Measurements from ENCODE around the gene KRT15. TPM values are rescaled to one million over a fixed set of nuclear protein-coding genes. Genes with fewer than 3 reads are reported as not detected.

KRT15 gene
- polyA plus RNA-seq, 1 donor = 0.79 TPM

Other genes with a start within 250 kb of the KRT15 start
- not detected for gene KRTAP9-7, start 243.2 kb downstream of the KRT15 start, polyA plus RNA-seq
- not detected for gene KRTAP29-1, start 216.0 kb downstream of the KRT15 start, polyA plus RNA-seq
- gene KRTAP16-1, start 209.6 kb downstream of the KRT15 start, polyA plus RNA-seq = not detected
- 0.07 TPM for gene KRTAP17-1, start 203.2 kb downstream of the KRT15 start, polyA plus RNA-seq
- gene KRT33A, start 168.1 kb downstream of the KRT15 start, polyA plus RNA-seq = not detected
- not detected for gene KRT33B, start 149.1 kb downstream of the KRT15 start, polyA plus RNA-seq
- gene KRT34, start 136.6 kb downstream of the KRT15 start, polyA plus RNA-seq = not detected
- not detected for gene KRT31, start 121.3 kb downstream of the KRT15 start, polyA plus RNA-seq
- gene KRT37, start 94.3 kb downstream of the KRT15 start, polyA plus RNA-seq = not detected
- not detected for gene KRT38, start 77.9 kb downstream of the KRT15 start, polyA plus RNA-seq
- gene KRT32, start 51.5 kb downstream of the KRT15 start, polyA plus RNA-seq = not detected
- not detected for gene KRT35, start 37.7 kb downstream of the KRT15 start, polyA plus RNA-seq
- gene KRT36, start 29.0 kb downstream of the KRT15 start, polyA plus RNA-seq = 0.03 TPM
- 0.94 TPM for gene KRT13, start 13.3 kb downstream of the KRT15 start, polyA plus RNA-seq
- gene KRT19, start 9.4 kb upstream of the KRT15 start, polyA plus RNA-seq = 81.9 TPM
- gene KRT9, start 53.2 kb upstream of the KRT15 start, polyA plus RNA-seq = not detected
- 0.07 TPM for gene KRT14, start 68.0 kb upstream of the KRT15 start, polyA plus RNA-seq
- not detected for gene KRT16, start 93.9 kb upstream of the KRT15 start, polyA plus RNA-seq
- 1.1 TPM for gene KRT17, start 105.7 kb upstream of the KRT15 start, polyA plus RNA-seq
- gene EIF1, start 170.0 kb upstream of the KRT15 start, polyA plus RNA-seq = 791 TPM
- 0.28 TPM for gene GAST, start 193.4 kb upstream of the KRT15 start, polyA plus RNA-seq
- gene HAP1, start 215.8 kb upstream of the KRT15 start, polyA plus RNA-seq = 0.39 TPM

Measured in large intestine (tissue), 1 donor.